Peyer's patch (tissue), 4 donors: ENCODE measurements around the gene SLC25A25.
"Not testable (repeated sequence)": the region's sequence is repeated elsewhere in the genome, so short reads cannot be mapped to it uniquely, and the experiment has no call there.

Source experiments
- POLR2A ChIP-seq, 2 donors: fragments of 450-650 bp; IDR thresholded peaks; one replicate each; pipeline ENCODE4 v1.5.1; 2017; ENCODE audit warnings: antibody characterized with exemption in 2 of 2, mild to moderate bottlenecking in 2 of 2, moderate library complexity in 2 of 2
- TF ChIP-seq, protein P1 (sequence below), 6 experiments: fragments of 450-650 bp in 4 of 6; fragments of 200-600 bp in 2 of 6; sonication (generic) in 1 of 6; IDR thresholded peaks; one replicate each; pipeline ENCODE4 v1.5.1; 2017 to 2019; ENCODE audit warnings: antibody characterized with exemption in 6 of 6, mild to moderate bottlenecking in 3 of 6, moderate library complexity in 1 of 6

DNA sequence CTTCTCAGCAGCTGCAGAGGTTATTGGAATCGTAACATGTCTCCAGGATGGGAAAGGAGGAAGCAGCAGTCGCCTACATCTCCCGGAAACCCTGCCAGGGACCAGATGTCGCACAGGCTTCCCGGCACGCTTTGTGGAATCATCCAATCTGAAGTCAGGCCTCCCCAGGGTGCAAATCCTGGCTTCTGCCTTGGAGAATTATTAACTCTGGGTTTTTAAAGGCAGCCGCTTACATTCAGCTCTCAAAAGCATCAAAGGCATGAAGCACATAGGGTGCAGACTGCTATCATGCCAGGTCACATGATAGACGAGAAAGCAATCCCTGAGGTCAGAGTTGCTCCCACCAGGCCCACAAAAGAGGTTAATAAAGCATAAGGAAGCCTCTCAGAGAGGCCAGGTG, 64.1 kb downstream of the SLC25A25 start:
- TF ChIP-seq, protein P1, sequence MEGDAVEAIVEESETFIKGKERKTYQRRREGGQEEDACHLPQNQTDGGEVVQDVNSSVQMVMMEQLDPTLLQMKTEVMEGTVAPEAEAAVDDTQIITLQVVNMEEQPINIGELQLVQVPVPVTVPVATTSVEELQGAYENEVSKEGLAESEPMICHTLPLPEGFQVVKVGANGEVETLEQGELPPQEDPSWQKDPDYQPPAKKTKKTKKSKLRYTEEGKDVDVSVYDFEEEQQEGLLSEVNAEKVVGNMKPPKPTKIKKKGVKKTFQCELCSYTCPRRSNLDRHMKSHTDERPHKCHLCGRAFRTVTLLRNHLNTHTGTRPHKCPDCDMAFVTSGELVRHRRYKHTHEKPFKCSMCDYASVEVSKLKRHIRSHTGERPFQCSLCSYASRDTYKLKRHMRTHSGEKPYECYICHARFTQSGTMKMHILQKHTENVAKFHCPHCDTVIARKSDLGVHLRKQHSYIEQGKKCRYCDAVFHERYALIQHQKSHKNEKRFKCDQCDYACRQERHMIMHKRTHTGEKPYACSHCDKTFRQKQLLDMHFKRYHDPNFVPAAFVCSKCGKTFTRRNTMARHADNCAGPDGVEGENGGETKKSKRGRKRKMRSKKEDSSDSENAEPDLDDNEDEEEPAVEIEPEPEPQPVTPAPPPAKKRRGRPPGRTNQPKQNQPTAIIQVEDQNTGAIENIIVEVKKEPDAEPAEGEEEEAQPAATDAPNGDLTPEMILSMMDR (IDR thresholded peaks at IDR 0.05): not testable (repeated sequence)
- TF ChIP-seq POLR2A (IDR thresholded peaks at IDR 0.05): not testable (repeated sequence)
